Renal cortex interstitium (tissue), 11 donors: ENCODE data around the gene DNAJB13. TPM values are rescaled to one million over a fixed set of nuclear protein-coding genes. Genes with fewer than 3 reads are reported as not detected.

Experiments used
- DNase-seq, 11 donors: peaks; one replicate each; pipeline ENCODE4 v3.0.0-alpha.2; 2013; ENCODE audit warnings: low read depth in 9 of 11, low spot score in 4 of 11; ENCODE audit errors: extremely low read depth in 1 of 11
- polyA plus RNA-seq, 3 donors: library from polyadenylated mRNA; unstranded; fragments of 120-200 nt; gene quantifications; one replicate each; pipeline ENCODE4 v1.2.1, GENCODE V29; 2013; ENCODE audit not compliant: insufficient read length in 3 of 3

The DNAJB13 gene
- polyA plus RNA-seq, 3 donors, result 4.8 to 6.1 (median 4.9) TPM

DNA sequence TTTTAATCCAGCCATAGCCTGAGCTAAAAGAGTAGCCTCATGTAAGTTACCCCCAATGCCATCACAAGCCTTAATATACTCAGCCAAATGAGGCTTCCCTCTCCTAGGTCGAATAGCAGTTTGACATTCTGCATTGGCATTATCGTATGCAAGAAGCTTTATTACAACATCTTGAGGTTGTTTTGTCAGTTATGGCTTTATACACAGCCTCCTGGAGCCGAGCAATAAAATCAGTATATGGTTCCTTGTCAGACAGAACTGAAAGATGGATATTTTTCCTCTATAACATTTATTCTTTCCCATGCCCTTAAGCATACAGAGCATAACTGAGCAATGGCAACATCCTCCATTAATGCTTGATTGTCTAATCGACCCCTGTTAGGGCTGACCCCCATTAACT lies 5.4 kb upstream of the DNAJB13 start:
- no peak for DNase-seq

DNA sequence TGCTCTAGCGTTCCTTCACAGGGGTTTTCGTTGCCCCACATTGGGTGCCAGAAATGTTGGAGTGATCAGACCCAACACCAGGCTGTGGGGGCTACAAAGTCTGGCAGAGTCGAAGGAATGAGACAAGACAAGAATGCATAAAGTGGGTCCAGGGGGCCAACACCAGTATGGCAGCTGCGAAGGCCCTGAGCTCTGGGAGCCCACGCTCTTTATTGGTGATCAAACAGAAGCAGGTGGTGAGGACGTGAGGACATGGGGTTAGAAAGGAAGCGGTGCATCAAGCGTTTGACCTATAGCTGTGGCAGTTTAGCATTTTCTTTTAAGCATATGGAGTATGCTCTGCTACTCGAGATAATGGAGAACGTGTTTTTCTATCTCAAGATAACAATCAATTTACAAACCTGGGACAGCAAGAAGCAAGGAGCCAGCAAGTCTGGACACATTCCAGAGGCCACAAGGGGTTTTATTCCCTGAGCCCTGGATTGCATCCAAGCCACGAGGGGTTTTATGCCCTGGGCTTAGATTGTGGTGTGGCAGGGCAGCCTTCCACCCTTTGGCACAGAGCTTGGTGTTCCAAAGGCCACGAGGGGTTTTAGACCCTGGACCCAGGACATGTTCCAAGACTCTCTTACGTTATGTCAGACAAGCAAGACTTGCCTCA lies 3.9 kb upstream of the DNAJB13 start:
- DNase-seq, result no peak

DNA sequence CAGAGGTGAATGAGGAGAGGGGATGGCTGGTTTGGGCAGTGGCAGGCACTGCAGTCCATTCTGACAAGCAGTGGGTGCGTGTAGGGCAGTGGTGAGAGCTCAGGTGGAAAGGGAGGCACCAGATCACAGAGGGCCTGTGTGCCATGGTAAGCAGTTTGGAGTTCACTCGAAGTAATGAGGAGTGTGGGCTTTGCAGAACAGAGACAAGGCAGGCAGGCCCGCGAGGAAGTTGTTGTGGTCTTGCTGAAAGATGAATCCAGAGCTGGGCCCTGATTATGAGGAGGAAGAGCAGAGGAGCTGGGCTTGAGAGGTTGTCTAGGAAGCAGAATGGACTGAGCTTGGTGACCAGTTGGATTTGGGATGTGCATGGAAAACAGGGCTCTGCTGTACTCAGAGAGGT lies 1.6 kb upstream of the DNAJB13 start:
- no peak for DNase-seq

DNA sequence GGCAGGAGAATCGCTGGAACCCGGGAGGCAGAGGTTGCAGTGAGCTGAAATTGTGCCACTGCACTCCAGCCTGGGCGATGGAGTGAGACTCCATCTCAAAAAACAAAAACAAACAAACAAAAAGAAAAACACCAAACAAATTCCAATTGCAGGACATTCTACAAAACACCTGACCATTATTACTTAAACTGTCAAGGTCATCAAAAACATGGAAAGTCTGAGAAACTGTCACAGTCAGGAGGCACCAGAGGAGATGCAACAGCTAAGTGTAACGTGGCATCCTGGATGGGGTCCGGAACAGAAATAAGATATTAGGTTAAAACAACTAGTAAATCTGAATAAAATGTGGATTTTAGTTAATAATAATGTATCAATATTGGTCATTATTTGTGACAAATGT lies 914 bp upstream of the DNAJB13 start:
- DNase-seq, result no peak

DNA sequence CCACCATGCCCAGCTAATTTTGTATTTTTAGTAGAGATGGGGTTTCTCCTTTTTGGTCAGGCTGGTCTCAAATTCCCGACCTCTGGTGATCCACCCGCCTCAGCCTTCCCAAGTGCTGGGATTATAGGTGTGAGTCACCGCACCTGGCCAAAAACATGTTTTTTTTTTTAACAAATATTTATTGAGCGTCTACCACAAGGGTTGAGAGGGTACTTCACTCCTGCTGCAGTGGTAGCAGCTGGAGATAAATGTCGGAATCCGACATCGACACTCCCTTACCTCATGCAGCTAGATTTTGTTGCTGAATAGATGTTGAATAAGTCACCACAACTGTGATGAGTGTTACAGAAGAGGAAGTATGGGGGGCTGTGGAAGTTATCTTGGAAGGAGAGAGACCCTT lies 971 bp downstream of the DNAJB13 start:
- no peak for DNase-seq

DNA sequence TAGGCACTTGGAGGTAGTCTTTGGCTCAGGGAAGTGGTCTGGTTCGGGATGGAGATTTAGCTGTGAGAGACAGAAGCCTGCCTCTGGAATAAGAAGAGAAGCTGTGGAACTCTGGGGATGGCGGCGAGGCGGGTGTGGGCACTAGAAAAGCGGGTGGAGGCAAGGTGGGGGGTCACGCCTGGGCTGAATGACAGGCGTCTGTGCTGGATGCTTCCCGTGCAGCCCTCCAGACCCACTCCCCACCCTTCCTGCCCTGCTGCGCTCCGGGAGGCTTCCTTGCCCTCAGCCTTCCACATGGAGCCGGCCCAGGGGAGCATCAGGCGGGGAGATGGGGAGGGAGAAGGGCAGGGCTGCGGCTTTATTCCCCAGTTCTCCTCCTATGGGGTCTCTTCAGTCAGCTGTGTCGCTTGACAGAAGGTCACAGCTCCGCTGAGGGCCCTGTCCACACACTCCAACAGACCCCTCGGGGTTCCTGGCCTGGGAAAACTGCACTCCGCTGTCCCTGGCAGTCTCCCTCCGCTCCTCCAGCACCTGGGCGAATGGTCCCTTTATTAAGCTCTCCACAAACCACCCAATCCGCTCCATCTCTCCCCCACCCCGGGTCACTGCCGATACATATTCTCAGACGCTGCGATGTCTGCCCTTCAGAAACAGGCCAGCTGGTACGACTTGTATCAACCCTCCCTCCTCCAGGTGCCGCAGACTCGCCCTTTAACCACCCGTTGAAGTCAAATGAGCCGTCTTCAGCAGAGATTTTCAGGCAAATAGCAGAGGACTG lies 6.2 kb downstream of the DNAJB13 start:
- DNase-seq, result no peak

DNA sequence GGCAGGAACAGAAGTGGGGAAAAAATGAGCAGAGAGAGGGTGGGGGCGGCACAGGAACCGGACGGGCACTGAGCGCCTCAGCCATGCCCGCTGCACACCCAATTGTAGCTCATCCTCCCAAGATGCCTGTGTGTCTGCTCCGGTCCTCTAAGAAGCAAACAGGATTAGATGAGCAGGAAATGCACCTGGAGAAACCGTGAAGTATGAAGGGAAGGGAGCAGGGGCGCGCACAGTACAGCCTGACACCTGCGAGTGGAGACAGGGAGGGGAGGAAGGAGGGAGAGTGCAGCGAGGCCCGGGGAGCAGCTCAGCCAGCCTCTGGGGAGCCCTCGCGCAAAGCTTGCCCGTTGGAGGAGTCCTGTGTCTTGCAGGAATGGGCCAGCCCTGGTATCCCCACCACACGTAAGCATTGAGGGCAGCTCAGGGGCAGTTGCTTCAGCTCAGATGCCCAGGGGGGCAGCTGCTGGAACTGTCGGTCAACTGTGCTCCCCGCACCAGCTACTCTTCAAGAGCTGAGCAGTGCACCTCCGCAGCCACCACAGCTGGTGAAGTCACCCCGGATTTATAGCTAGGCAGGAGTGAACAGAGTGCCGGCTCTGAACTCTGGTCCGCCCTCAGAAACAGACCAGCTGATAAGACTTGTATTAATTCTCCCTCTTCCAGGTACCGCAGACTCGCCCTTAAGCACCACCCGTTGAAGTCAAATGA lies 7.0 kb downstream of the DNAJB13 start:
- no peak for DNase-seq

DNA sequence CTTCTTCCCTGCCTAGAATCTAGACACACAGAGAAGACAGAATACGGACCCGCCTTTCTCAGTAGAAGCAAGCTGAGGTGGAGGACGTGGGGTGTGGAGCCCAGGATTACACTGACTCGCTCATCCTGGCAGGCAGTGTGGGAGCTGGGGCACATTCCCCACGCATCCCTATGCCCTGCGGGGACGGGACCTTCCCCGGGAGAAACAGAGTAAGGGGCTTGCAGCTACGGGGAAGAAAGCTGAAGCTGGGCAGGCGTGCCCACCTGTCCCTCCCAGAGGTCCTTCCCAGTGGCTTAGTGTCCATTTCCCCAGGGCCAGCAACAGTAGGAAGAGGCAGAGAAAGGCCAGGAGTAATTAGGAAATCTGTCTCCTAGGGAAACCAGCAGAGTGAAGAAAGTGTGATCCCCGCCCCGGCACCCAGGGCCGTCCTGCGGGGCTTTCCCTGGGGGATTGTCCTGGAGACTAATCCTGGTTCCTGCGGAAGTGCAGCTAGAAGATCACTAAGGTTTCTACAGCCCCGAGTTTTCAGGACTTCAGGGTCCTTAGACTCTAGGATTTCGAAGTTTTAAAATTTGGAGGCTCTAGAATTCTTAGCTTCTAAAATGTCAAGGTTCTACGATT lies 7.8 kb downstream of the DNAJB13 start:
- DNase-seq, result no peak

DNA sequence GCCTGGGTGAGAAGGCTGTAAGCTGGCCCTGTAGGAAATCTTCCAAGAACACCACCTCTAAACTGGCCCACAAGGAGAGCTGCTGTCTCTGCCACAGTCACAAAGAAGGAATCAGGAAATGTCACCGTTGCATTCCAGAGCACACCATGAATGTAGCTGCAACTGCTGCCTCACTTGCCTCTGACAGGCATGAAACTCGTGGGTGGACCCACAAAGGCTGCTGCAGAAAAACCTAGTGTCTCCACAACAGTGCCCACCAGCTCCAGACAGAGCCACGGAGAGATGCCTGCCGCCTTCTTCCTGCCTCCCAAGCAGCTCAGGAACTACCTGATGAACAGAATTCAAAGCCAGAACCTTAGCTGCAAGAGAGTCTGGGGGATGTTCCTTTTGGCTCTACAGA lies 10.5 kb downstream of the DNAJB13 start:
- no peak for DNase-seq

DNA sequence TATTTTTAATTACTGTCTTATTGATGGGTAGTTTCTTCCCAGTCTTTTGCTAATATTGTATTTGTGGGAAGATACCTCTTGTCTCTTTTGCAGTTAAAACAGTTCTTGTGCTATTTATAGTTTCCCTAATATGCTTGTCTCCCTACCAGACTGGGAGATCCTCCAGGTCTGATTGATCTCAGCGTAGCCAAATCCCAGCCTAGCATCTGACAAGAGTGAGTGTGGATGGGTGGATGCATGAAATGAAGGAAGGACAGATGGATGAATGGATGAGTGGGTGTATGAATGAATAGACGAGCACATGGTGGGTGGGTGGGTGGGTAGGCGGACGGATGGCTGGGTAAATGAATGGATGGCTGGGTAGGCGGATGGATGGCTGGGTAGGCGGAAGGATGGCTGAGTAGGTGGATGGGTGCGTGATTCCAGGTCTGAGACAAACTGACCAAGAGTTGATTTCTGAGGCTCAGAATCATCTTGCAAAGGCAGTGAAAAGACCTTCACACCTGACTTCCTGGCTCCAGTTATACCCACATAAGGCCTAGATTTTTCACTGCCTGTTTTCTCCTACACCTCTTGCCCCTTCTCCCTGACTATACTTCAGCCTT lies 11.4 kb downstream of the DNAJB13 start:
- no peak for DNase-seq

DNA sequence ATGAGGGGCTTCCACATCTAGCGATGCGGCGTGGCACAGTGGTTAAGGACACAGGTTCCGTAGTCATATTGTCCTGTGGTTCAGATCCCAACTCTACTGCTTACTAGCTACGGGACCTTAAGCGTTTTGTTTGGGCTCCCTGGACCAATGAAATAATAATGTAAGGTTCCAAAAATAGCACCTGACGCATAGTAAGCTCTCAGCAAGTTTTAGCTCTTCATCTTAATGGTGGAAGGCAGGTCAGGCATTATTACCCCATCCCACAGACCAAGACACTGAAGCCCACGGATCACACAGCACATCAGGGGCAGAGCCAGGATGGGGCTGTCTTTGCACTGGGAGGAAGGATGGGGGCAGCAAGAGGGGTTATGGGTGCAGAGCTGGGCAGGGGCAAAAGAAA lies 13.0 kb downstream of the DNAJB13 start:
- DNase-seq, result no peak

DNA sequence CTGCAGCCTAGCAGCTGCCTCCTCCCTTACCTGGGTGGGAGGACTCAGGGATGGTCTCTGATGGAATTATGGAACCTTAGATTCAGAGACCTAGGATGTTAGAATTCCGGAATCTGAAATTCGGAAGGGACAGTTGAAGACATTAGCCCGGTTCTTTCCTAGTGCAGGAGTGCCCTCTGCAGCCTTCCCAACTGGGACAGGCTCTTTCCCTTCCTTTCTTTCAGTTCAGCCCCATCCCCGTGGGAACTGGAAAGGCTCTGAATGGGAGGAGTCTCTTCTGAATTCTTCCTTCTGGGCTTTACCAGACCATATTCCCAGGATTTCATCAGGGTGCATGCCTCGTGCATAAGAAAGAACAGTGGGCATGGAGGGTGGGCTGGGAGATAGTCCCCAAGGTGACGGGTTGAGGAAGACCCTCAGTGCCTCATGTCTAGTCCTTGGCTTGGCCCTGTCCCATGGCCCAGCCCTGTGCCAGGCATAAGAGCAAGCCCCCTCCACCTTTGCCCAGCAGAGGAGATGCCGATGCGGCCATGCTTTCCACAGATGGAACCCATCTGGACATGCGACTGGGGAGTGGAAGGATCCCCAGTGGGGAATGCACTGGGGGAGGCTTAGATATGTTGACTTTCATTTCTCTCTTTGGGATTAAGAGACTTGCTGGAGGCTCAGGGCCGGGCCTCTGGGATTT lies 14.4 kb downstream of the DNAJB13 start:
- no peak for DNase-seq

DNA sequence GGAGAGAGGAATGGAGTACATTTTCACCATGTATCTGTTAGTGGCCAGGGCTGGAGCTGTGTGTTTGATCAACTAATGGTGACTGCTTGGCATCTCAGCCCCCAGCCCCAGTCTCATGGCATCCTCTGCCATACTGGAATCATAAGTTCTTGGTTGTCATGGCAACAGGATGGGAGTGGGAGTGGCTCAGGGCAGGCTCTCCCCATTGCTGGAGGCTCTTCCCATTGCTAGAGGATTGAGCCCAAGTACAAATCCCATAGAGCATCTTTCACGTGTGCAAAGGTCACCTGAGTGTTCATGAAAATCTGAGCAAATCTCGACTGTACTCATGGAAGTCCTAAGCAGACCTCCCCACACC lies 14.9 kb downstream of the DNAJB13 start:
- DNase-seq, result no peak

DNA sequence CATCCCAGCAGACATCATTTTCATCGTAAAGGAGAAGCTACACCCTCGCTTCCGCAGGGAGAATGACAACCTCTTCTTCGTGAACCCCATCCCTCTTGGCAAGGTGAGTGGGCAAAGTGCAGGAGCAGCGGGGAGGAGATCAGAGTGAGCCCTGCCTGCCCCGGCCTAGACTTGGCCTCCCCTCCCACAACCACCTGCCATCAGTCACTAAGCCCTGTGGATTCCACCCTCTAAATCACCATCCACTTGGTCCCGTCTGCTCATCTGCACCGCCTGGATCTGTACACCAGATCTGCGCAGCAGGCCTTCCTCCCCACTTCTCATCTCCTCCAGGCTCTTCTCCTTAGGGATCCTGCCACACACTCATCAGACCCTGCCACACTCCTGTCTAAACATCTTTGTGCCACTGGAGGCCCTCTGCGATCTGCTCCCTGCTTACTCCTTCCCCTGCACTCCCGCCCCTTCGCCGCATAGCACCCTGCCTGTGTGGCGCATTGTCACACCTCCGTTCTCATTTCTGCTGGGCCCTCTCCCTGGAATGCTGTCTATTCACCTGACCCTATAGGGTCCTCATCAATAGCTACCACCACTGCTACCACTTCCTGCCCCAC lies 17.6 kb downstream of the DNAJB13 start:
- no peak for DNase-seq

DNA sequence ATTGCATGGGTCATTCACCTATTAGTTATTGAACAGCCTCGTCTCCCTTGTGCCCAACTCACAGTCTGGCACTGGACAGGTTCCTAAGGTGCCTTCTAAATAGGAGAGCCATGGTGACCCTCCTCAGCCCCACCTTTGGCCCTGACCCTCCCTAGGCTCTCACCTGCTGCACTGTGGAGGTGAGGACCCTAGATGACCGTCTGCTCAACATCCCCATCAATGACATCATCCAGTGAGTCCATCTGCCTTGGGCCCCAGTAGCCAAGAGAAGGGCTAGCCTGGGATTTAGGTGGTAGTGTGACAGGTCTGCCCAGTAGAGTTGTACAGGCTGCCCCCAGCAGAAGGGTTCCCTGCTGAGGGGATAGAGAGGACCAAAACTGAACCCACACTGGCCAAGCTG lies 18.3 kb downstream of the DNAJB13 start:
- DNase-seq, result no peak

DNA sequence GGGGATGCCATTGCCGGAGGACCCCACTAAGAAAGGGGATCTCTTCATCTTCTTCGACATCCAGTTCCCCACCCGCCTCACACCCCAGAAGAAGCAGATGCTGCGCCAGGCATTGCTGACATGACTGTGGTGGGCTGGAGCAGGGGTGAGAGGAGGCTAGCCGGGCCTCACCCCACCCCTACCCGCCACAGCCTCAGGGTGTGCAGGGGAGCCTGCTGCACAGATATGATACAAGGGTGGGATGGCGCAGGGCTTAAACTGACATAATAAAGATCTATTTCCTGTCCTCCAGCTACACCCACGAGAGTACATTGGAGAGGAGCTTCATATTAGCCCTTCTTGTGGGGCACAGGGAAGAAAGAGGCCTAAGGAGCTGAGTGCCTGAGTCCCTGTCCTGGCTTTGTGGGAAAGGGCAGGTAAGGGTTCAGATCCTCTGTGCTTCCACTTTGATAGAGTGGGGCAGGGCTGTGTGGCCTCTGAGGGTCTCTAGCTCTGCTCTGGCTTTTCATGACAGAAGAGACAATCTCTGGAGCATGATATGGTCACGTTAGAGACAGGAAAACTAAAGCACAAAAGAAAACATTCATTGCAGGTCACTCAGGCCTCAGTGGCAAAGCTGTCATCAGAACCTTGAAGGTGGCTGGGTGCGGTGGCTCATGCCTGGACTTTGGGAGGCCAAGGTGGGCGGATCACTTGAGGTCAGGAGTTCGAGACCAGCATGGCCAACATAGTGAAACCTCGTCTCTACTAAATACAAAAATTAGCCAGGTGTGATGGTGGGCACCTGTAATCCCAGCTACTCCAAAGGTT lies 19.4 kb downstream of the DNAJB13 start:
- DNase-seq, result no peak

DNA sequence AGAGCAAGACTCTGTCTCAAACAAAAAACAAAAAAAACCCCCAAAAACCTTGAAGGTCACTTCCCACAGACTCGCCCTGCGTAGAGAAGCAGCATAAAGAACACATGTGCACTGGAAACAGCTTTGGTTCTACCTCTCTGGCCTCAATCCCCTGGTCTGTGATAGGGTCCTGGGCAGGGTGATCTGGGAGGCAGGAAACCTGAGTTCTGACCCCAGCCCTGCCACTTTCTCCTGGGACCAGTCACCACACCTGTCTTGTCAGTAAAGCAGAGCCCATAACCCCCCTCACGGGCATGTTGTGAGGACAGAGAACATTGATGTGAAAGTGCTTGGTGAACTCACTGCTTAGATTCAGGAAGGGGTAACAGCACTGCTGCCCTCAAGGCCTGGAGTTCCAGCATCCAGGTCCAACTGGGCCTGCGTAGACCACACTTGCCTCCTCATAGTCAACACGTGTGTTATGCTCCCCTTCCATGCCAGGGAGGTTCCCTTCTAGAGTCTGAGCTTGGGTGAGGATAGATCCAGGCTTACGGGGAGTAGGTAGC lies 20.4 kb downstream of the DNAJB13 start:
- no peak for DNase-seq

DNA sequence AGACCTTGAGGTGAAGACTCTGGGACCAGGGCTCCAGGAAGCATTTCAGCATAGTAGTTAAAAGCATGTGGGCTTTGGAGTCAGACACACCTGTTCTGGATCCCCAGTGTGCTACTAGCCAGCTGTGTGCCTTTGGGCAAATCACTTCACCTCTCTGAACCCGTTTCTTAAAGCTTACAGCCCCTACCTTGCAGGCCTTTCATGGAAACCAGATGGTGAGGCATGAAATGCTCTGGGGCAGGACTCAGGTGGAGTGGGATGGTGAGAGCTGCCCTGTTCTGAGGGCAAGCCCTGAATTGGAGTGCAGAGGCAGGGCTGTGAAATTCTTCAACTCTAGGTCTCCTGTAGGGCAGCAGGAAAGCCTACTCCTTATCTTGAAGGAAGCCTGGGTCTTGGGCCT lies 21.4 kb downstream of the DNAJB13 start:
- DNase-seq, result no peak
